NCI-H748 treated with DMSO at 0.1 percent for 48 hours (cell line): ENCODE data around the gene PNMA6E.
"Not testable (repeated sequence)": the region's sequence is repeated elsewhere in the genome, so short reads cannot be mapped to it uniquely, and the experiment has no call there.

Experiments
- DNase-seq: peaks from one replicate; lab custom pipeline; 2025; lab: John Stamatoyannopoulos, UW

Gene PNMA6E

GRCh38 chrX:153408221-153408721 is 7.1 kb upstream of the PNMA6E start:
- no peak for DNase-seq

GRCh38 chrX:153407736-153408135 is 6.6 kb upstream of the PNMA6E start:
- no peak for DNase-seq

- no peak for DNase-seq
These were observed 5.8 kb upstream of the PNMA6E start for GRCh38 chrX:153406903-153407302.

- DNase-seq, result no peak
These were observed 4.9 kb upstream of the PNMA6E start for GRCh38 chrX:153406011-153406410.

- no peak for DNase-seq
These were observed 4.3 kb upstream of the PNMA6E start for GRCh38 chrX:153405426-153405825.

- not testable (repeated sequence) for DNase-seq
These were observed 3.2 kb upstream of the PNMA6E start for GRCh38 chrX:153404333-153404732.

GRCh38 chrX:153400146-153401132 is 711 bp downstream of the PNMA6E start:
- DNase-seq, result no peak

GRCh38 chrX:153398275-153398960 is 2.7 kb downstream of the PNMA6E start:
- DNase-seq, result no peak

GRCh38 chrX:153397256-153397960 is 3.7 kb downstream of the PNMA6E start:
- no peak for DNase-seq

- no peak for DNase-seq
These were observed 4.6 kb downstream of the PNMA6E start for GRCh38 chrX:153396320-153397195.

GRCh38 chrX:153395613-153396319 is 5.4 kb downstream of the PNMA6E start:
- DNase-seq, result no peak

GRCh38 chrX:153394612-153395011 is 6.5 kb downstream of the PNMA6E start:
- DNase-seq, result no peak

GRCh38 chrX:153392642-153393321 is 8.4 kb downstream of the PNMA6E start:
- no peak for DNase-seq

- not testable (repeated sequence) for DNase-seq
These were observed 11.7 kb downstream of the PNMA6E start for GRCh38 chrX:153389460-153389768.

- no peak for DNase-seq
These were observed 12.3 kb downstream of the PNMA6E start for GRCh38 chrX:153388722-153389459.

- no peak for DNase-seq
These were observed 13.0 kb downstream of the PNMA6E start for GRCh38 chrX:153387987-153388721.

GRCh38 chrX:153387345-153387744 is 13.8 kb downstream of the PNMA6E start:
- no peak for DNase-seq

- no peak for DNase-seq
These were observed 15.1 kb downstream of the PNMA6E start for GRCh38 chrX:153386097-153386496.

GRCh38 chrX:153384973-153385372 is 16.2 kb downstream of the PNMA6E start:
- DNase-seq, result not testable (repeated sequence)
